SK-N-SH treated with all-trans-retinoic acid at 6 μM for 48 hours (cell line): ENCODE data around the gene NPTX1.

Experiments
- ATAC-seq: fragments of 200-7000 bp; cut with Tn5 transposase; 3 replicates; pipeline ENCODE4 v1.9.1; 2020; ENCODE audit warnings: mild to moderate bottlenecking, moderate library complexity
- BACH2 ChIP-seq: fragments of 250-450 bp; sonication (Bioruptor Pico); IDR thresholded peaks from 2 replicates; pipeline ENCODE4 v1.9.0; 2021; ENCODE audit warnings: mild to moderate bottlenecking, borderline replicate concordance
- CREB5 ChIP-seq: fragments of 250-450 bp; sonication (Bioruptor Pico); IDR thresholded peaks from 2 replicates; pipeline ENCODE4 v1.5.1; 2020; ENCODE audit warnings: low read depth, mild to moderate bottlenecking, moderate library complexity
- CSDC2 ChIP-seq: fragments of 250-450 bp; sonication (Bioruptor Pico); IDR thresholded peaks from 2 replicates; pipeline ENCODE4 v1.5.0; 2020; ENCODE audit warnings: mild to moderate bottlenecking, moderate library complexity
- GLIS3 ChIP-seq: fragments of 250-450 bp; sonication (Bioruptor Pico); IDR thresholded peaks from 2 replicates; pipeline ENCODE4 v1.5.0; 2020; ENCODE audit warnings: mild to moderate bottlenecking, moderate library complexity
- ISL1 ChIP-seq: fragments of 250-450 bp; sonication (Bioruptor Pico); IDR thresholded peaks from 2 replicates; pipeline ENCODE4 v2.1.2; 2022; ENCODE audit warnings: mild to moderate bottlenecking, moderate library complexity
- POU6F1 ChIP-seq: fragments of 250-450 bp; sonication (Bioruptor Pico); IDR thresholded peaks from 2 replicates; pipeline ENCODE4 v1.8.0; 2021; ENCODE audit warnings: low read depth, mild to moderate bottlenecking, moderate library complexity, borderline replicate concordance
- PPARA ChIP-seq: fragments of 250-450 bp; sonication (Bioruptor Pico); IDR thresholded peaks from 2 replicates; pipeline ENCODE4 v1.5.0; 2020; ENCODE audit warnings: mild to moderate bottlenecking, borderline replicate concordance
- RARB ChIP-seq: fragments of 250-450 bp; sonication (Bioruptor Pico); IDR thresholded peaks from 2 replicates; pipeline ENCODE4 v1.8.0; 2021; ENCODE audit warnings: mild to moderate bottlenecking, moderate library complexity
- SNAI2 ChIP-seq: fragments of 250-450 bp; sonication (Bioruptor Pico); IDR thresholded peaks from 2 replicates; pipeline ENCODE4 v1.5.0; 2020; ENCODE audit warnings: mild to moderate bottlenecking, moderate library complexity
- TCF4 ChIP-seq: fragments of 250-450 bp; sonication (Bioruptor Pico); IDR thresholded peaks from 2 replicates; pipeline ENCODE4 v1.8.0; 2021; ENCODE audit warnings: mild to moderate bottlenecking, moderate library complexity, borderline replicate concordance
- TOX ChIP-seq: fragments of 250-450 bp; sonication (Bioruptor Pico); IDR thresholded peaks from 2 replicates; pipeline ENCODE4 v1.8.0; 2021; ENCODE audit warnings: mild to moderate bottlenecking, moderate library complexity, borderline replicate concordance
- TSHZ2 ChIP-seq: fragments of 250-450 bp; sonication (Bioruptor Pico); IDR thresholded peaks from 2 replicates; pipeline ENCODE4 v1.5.0; 2020; ENCODE audit warnings: mild to moderate bottlenecking, moderate library complexity
- ZC3H10 ChIP-seq: fragments of 250-450 bp; sonication (Bioruptor Pico); IDR thresholded peaks from 2 replicates; pipeline ENCODE4 v1.5.1; 2021; ENCODE audit warnings: mild to moderate bottlenecking, moderate library complexity
- ZFP30 ChIP-seq: fragments of 450-650 bp; formaldehyde crosslinking; IDR thresholded peaks from 2 replicates; pipeline ENCODE4 v1.5.0; 2022; ENCODE audit warnings: mild to moderate bottlenecking, moderate library complexity
- ZNF565 ChIP-seq: fragments of 450-650 bp; formaldehyde crosslinking; conservative IDR thresholded peaks from 2 replicates; pipeline ENCODE4 v1.5.0; 2020; ENCODE audit warnings: low read depth, mild to moderate bottlenecking, moderate library complexity
- ZNF70 ChIP-seq: fragments of 450-650 bp; formaldehyde crosslinking; IDR thresholded peaks from 2 replicates; pipeline ENCODE4 v1.5.0; 2020; ENCODE audit warnings: mild to moderate bottlenecking, moderate library complexity
- ZNF8 ChIP-seq: fragments of 450-650 bp; formaldehyde crosslinking; IDR thresholded peaks from 2 replicates; pipeline ENCODE4 v1.5.0; 2020; ENCODE audit warnings: mild to moderate bottlenecking, moderate library complexity

Gene NPTX1

GRCh38 chr17:80499560-80499959, 23.2 kb upstream of the NPTX1 start:
- no peak for TF ChIP-seq TSHZ2 (CRISPR knock-in tag)
- no peak for TF ChIP-seq POU6F1 (CRISPR knock-in tag)
- TF ChIP-seq CSDC2 (CRISPR knock-in tag): no peak
- no peak for TF ChIP-seq ZFP30 (CRISPR knock-in tag)
- no peak for TF ChIP-seq PPARA (CRISPR knock-in tag)
- ATAC-seq: no peak

GRCh38 chr17:80498920-80499410, 22.6 kb upstream of the NPTX1 start:
- no peak for ATAC-seq
- TF ChIP-seq CREB5 (CRISPR knock-in tag): no peak
- no peak for TF ChIP-seq TCF4 (CRISPR knock-in tag)
- TF ChIP-seq RARB (CRISPR knock-in tag): no peak
- TF ChIP-seq POU6F1 (CRISPR knock-in tag): no peak
- no peak for TF ChIP-seq SNAI2 (CRISPR knock-in tag)
- no peak for TF ChIP-seq TSHZ2 (CRISPR knock-in tag)
- TF ChIP-seq ZFP30 (CRISPR knock-in tag): no peak
- no peak for TF ChIP-seq GLIS3 (CRISPR knock-in tag)
- TF ChIP-seq ZNF70 (CRISPR knock-in tag): no peak
- TF ChIP-seq TOX: no peak
- no peak for TF ChIP-seq CSDC2 (CRISPR knock-in tag)
- TF ChIP-seq BACH2 (CRISPR knock-in tag): no peak
- TF ChIP-seq ZNF8 (CRISPR knock-in tag): no peak
- TF ChIP-seq ZC3H10 (CRISPR knock-in tag): no peak
- no peak for TF ChIP-seq ZNF565 (CRISPR knock-in tag)
- TF ChIP-seq, all 23 proteins: peak for 0

GRCh38 chr17:80498242-80498919, 22.0 kb upstream of the NPTX1 start:
- no peak for TF ChIP-seq TSHZ2 (CRISPR knock-in tag)
- no peak for TF ChIP-seq ZNF565 (CRISPR knock-in tag)
- no peak for TF ChIP-seq ZNF70 (CRISPR knock-in tag)
- TF ChIP-seq ZFP30 (CRISPR knock-in tag): no peak
- no peak for TF ChIP-seq CREB5 (CRISPR knock-in tag)
- no peak for TF ChIP-seq ISL1 (CRISPR knock-in tag)
- no peak for TF ChIP-seq RARB (CRISPR knock-in tag)
- no peak for ATAC-seq
